Suprapubic skin (tissue), 4 donors: Measurements from ENCODE around the gene KCTD1. TPM values are rescaled to one million over a fixed set of nuclear protein-coding genes. Genes with fewer than 3 reads are reported as not detected.

Experiments
- DNase-seq, 2 donors: peaks; one replicate each; pipeline ENCODE4 v3.0.0-alpha.2; 2019; ENCODE audit warnings: low spot score in 2 of 2
- H3K27ac ChIP-seq: fragments of 200-600 bp; sonication (generic); one replicate; pipeline ENCODE4 v1.5.1; 2019
- H3K27me3 ChIP-seq: fragments of 200-600 bp; sonication (generic); one replicate; pipeline ENCODE4 v1.5.1; 2019
- H3K36me3 ChIP-seq: fragments of 200-600 bp; sonication (generic); one replicate; pipeline ENCODE4 v1.5.1; 2019
- H3K4me1 ChIP-seq: fragments of 200-600 bp; sonication (generic); one replicate; pipeline ENCODE4 v1.5.1; 2019
- H3K4me3 ChIP-seq: fragments of 200-600 bp; sonication (generic); one replicate; pipeline ENCODE4 v1.5.1; 2019; ENCODE audit warnings: mild to moderate bottlenecking
- H3K9me3 ChIP-seq: fragments of 200-600 bp; sonication (generic); one replicate; pipeline ENCODE4 v1.5.1; 2019
- CTCF ChIP-seq, 2 donors: fragments of 200-600 bp in 1 of 2; fragments of 450-650 bp in 1 of 2; sonication (generic) in 1 of 2; IDR thresholded peaks; one replicate each; pipeline ENCODE4 v1.5.1; 2016 to 2019; ENCODE audit warnings: antibody characterized with exemption in 2 of 2, mild to moderate bottlenecking in 1 of 2, moderate library complexity in 1 of 2
- EP300 ChIP-seq: sonication (generic); formaldehyde crosslinking; IDR thresholded peaks from one replicate; pipeline ENCODE4 v1.6.1; 2017; ENCODE audit warnings: antibody characterized with exemption
- POLR2A ChIP-seq, 2 donors: fragments of 450-650 bp; IDR thresholded peaks; one replicate each; pipeline ENCODE4 v1.6.1; 2017; ENCODE audit warnings: antibody characterized with exemption in 2 of 2, mild to moderate bottlenecking in 2 of 2, moderate library complexity in 2 of 2
- POLR2AphosphoS5 ChIP-seq, 3 donors: sonication (generic); formaldehyde crosslinking; IDR thresholded peaks; one replicate each; pipeline ENCODE4 v1.6.1; 2017; ENCODE audit warnings: antibody characterized with exemption in 3 of 3
- WGBS: methylation state at CpG from one replicate; pipeline ENCODE4 v1.1.5; 2018; 5-methylcytosine and 5-hydroxymethylcytosine counted together
- total RNA-seq, 4 donors: library from RNA; depleted of rRNA; stranded (reverse); fragments of >200 nt; gene quantifications; one replicate each; pipeline ENCODE4 v1.1.0, GENCODE V29; 2016

The KCTD1 gene
- total RNA-seq, 4 donors from 2014 or later, result 31.9 to 104 (median 69.7) TPM

- H3K27me3 ChIP-seq, result no peaks in the 10 kb centered on the region
- WGBS, result 68% methylated on average over 4 of the region's 5 CpGs
- DNase-seq, result no peak
Measured at GRCh38 chr18:26405190-26405801, 143.1 kb downstream of the KCTD1 start.

More at GRCh38 chr18:26405190-26405801, 143.1 kb downstream of the KCTD1 start:
- TF ChIP-seq EP300 (no peak), POLR2AphosphoS5 (IDR thresholded peaks at IDR 0.05) (no peak), CTCF (IDR thresholded peaks at IDR 0.05) (no peak), POLR2A (IDR thresholded peaks at IDR 0.05) (no peak)
- peaks cover 24% of the 10 kb centered on the region for H3K4me1 ChIP-seq
- no peaks in the 10 kb centered on the region for H3K9me3 ChIP-seq
- H3K36me3 ChIP-seq, result no peaks in the 10 kb centered on the region
- no peak overlapping the region for H3K4me3 ChIP-seq
- no peak overlapping the region for H3K27ac ChIP-seq
